ENCODE data around the gene WASL.
"Not testable (repeated sequence)": the region's sequence is repeated elsewhere in the genome, so short reads cannot be mapped to it uniquely, and the experiment has no call there.

The WASL gene

GRCh38 chr7:123770378-123770777, 21.6 kb upstream of the WASL start:
- no peak for DNase-seq (ENCODE audit: low read depth in 3 of 3, low spot score in 1 of 3)

DNA sequence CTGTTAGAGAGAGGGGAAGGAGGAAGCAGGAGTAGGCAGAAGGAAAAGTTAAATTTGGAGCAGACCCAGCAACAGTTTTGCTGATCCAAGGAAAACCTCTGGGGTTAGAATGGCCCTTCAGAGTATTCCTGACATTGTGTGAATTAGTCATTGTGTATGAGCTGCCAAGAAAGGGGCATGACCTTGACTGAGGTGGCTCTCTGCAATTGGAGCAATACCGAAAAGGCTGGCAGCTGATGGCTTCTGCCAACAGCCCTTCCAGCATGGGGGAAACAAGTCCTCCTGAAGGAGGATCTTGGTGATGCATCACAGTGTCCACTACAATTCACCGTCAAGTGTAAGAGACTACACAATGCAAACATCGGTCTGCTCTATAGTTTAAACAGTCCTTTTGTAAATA, 20.6 kb upstream of the WASL start:
- DNase-seq (ENCODE audit: low read depth in 3 of 3, low spot score in 1 of 3), result no peak

GRCh38 chr7:123768493-123768892, 19.7 kb upstream of the WASL start:
- no peak for DNase-seq (ENCODE audit: low read depth in 3 of 3, low spot score in 1 of 3)

DNA sequence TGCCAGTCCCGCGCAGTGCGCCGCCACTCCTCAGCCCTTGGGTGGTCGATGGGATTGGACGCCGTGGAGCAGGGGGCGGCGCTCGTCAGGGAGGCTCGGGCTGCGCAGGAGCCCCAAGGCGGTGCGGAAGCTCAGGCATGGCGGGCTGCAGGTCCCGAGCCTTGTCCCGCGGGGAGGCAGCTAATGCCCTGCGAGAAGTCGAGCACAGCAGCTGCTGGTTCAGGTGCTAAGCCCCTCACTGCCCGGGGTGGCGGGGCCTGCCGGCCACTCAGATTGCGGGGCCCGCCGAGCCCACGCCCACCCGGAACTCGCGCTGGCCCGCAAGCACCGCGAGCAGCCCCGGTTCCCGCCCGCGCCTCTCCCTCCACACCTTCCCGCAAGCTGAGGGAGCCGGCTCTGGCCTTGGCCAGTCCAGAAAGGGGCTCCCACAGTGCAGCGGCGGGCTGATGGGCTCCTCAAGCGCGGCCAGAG, 14.4 kb upstream of the WASL start:
- DNase-seq (ENCODE audit: low read depth in 3 of 3, low spot score in 1 of 3), result no peak

- DNase-seq (ENCODE audit: low read depth in 3 of 3, low spot score in 1 of 3), result no peak
Measured at GRCh38 chr7:123761729-123762128, 12.9 kb upstream of the WASL start.

- no peak for DNase-seq (ENCODE audit: low read depth in 3 of 3, low spot score in 1 of 3)
Measured at GRCh38 chr7:123757095-123757494, 8.3 kb upstream of the WASL start.

DNA sequence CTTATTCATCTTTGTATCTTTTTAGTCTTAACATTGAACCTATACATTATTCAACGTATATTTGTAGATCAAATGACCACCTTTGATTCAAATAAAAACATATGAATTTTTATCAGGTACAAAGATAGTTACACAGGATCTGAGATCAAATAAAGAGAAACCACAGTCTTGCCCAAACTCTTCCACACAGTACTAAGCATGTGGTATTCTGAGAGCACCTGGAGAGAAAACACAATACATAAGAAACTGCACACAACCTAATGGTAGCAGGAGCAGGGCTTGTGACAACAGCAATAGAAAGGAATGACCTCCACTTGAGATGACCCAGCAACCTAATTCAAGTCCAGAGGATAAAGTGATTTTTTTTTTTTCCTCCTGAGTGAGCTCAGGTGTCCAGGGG, 6.5 kb upstream of the WASL start:
- no peak for DNase-seq (ENCODE audit: low read depth in 3 of 3, low spot score in 1 of 3)

GRCh38 chr7:123754271-123754871, 5.6 kb upstream of the WASL start:
- no peak for DNase-seq (ENCODE audit: low read depth in 3 of 3, low spot score in 1 of 3)

- DNase-seq (ENCODE audit: low read depth in 3 of 3, low spot score in 1 of 3), result no peak
Measured at GRCh38 chr7:123752534-123752933, 3.7 kb upstream of the WASL start.

- DNase-seq (ENCODE audit: low read depth in 3 of 3, low spot score in 1 of 3), result no peak
Measured at GRCh38 chr7:123751821-123752220, 3.0 kb upstream of the WASL start.

DNA sequence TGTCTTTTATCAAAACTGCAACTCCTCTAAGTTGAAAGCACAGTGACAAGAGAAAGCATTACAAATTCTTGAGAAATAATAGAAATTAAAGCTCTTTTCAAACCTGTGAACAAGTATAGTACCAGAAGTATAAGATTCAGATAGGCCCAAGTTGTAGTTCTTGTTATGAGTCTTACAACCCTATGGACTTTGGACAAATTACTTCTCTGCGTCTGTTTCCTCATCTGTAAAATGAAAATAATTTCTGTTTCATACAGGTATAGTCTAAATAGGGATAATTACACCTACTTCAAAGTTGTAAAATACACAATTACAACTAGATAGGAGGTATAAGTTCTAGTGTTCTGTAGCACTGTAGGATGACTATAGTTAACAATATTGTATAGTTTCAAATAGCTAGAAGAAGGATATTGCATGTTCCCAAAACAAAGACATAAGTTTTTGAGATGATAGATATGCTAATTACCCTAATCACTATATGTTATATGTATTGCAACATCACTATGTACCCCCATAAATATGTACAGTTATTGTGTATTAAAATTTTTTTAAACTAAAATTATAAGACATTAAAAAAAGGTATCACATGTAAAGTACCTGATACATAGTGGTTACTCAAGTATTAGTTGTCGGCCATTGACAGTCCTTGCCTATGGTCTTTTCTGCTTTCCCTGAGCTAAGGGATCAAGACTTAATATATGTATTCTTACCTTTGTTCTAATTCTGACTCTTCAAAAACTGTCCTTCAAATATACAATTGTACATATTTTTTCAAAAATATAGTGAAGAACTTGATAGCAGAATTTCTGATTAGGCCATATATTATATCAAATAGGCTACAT, 1.8 kb upstream of the WASL start:
- DNase-seq (ENCODE audit: low read depth in 3 of 3, low spot score in 1 of 3), result no peak

GRCh38 chr7:123749537-123749857, 694 bp upstream of the WASL start:
- no peak for DNase-seq (ENCODE audit: low read depth in 3 of 3, low spot score in 1 of 3)

GRCh38 chr7:123748171-123748733, 551 bp downstream of the WASL start:
- no peak for DNase-seq (ENCODE audit: low read depth in 3 of 3, low spot score in 1 of 3)

DNA sequence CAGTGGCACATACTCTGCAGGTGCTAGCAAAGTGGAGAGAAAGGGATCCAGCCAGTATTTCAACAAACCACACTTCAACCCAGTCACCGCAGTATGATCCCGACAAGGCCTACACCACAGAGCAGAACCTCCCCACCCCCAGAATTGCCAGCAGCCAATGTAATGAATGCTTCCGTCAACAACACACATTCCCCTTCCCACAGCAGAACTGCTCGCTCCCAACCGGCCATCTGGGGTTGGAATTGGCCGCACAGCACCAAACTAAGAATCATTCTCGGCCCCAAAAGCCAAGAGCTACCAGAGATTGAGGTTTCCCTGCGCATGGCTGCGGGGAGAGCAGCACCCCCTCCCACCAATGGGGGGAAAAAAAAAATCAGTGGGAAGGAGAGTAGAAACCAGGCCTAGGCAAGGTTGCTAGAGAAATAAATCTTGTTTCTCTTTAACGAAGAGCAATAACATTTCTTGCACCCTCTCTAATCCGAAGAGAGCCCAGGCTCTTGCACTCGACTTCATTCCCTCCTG, 1.1 kb downstream of the WASL start:
- DNase-seq (ENCODE audit: low read depth in 3 of 3, low spot score in 1 of 3), result no peak

- DNase-seq (ENCODE audit: low read depth in 3 of 3, low spot score in 1 of 3), result no peak
Measured at GRCh38 chr7:123746931-123747488, 1.8 kb downstream of the WASL start.

DNA sequence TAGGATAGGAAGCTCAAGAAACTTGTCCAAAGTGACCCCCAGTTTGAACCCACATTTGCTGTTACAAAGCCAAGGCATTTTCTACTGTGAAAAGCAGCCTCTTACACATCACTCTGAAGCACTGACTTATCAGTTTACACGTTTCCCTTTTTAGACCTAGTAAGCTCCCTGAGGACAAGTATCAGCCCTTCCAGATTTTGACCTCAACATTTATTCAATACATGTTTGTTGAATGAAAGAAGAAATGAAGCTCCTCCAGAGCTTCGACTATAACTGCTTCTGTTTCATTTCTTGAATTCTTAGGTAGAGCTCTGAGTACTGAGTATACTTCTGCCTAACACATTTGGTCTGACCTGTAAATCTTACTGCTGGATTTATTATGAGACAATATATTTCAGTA, 2.7 kb downstream of the WASL start:
- DNase-seq (ENCODE audit: low read depth in 3 of 3, low spot score in 1 of 3), result no peak

DNA sequence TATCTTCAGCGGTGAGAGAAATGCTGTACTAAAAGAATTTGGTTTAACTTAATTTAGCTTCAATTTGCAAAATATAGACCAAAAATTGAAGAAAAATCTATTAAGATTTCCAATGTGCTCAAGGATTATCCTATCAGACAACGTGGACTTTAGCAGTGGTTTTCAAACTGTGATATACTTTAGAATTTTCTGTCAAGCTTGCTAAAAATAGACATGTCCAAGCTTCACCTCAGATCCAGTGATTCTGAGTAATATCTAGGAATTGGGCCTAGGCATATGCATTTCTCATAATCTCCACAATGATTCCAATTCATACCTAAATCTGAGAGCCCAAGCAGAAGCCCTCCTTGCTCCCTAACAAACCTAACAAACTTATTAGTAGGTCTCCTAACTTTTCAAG, 3.4 kb downstream of the WASL start:
- no peak for DNase-seq (ENCODE audit: low read depth in 3 of 3, low spot score in 1 of 3)

DNA sequence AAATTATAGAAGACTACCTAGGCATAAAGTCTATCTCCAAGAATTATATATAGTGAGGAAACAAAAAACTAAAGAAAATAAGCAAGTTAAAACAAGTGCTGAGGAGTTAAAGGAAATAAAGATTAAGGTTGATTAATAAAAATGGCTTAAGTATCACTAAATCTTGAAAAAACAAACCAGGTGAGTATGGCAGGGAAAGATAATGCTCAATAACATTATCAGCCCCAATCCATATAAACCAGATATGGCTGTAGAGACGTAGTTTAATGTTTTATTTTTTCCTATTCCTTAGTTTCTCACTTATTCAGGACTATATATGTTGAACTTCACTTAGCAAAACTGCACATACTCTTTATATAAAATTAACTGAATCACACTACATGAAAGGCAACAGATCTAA, 4.4 kb downstream of the WASL start:
- no peak for DNase-seq (ENCODE audit: low read depth in 3 of 3, low spot score in 1 of 3)

DNA sequence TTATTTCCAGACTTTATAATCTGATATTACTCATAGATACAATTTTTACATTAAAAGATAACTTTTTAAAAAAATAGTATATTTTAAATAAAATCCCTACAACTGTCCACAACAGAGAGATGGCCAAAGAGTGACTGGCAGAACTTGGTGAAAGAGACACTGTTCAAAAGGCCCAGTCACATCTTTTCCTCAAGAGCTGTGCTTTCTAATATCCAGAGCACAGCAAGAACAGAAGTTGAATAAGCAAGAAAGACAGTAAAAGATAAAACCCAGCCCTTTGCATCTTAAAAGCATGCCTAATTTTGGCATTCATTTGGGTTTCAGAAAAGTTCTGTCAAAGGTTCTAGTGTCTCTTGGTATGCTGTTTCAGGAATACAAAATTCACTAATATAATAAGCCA, 6.9 kb downstream of the WASL start:
- DNase-seq (ENCODE audit: low read depth in 3 of 3, low spot score in 1 of 3), result no peak

DNA sequence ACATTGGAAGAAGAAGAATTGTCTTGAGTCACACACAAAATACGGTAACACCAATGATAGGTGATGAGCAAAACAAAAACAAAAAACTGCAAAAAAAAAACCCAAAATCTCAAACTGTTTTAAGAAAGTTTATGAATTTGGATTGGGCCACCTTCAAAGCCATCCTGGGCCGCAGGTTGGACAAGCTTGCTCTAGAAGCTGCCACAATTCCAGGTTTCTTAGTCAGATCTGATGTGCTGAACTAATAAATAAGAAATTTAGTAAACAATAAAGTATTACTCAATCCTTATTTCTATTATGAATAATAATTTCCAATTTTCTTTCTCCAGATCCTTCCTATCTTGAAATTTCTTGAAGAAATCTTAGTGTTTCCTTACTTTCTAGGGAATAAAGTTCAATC, 10.0 kb downstream of the WASL start:
- no peak for DNase-seq (ENCODE audit: low read depth in 3 of 3, low spot score in 1 of 3)

DNA sequence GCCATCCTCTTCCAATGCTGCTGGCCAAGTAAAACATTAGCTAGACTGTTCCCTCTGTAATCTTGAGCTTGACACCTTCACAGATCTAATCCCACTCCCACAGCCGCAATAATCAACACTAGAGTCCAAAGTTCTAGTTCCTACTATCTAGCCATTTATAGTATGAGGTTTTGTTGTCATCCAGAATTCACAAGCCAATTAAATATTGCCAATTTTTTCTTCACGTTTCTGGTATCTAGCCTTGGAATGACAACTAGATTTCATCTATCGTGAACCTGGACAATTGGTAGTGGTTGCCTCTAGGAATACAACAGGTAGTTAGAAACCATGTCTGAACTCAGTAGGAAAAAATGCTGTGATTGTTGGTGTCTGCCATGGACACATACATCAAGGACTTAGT, 10.4 kb downstream of the WASL start:
- DNase-seq (ENCODE audit: low read depth in 3 of 3, low spot score in 1 of 3), result no peak

- not testable (repeated sequence) for DNase-seq (ENCODE audit: low read depth in 3 of 3, low spot score in 1 of 3)
Measured at GRCh38 chr7:123737168-123737674, 11.6 kb downstream of the WASL start.

Data from stimulated activated CD4-positive, alpha-beta T cell treated with anti-CD3 and anti-CD28 coated beads, TNF-alpha, amount 100 ng/mL, for 1 hour (primary cell).